Lower leg skin (tissue), 4 donors: ENCODE data around the gene ISG20L2. TPM values are rescaled to one million over a fixed set of nuclear protein-coding genes. Genes with fewer than 3 reads are reported as not detected.
"Not testable (repeated sequence)": the region's sequence is repeated elsewhere in the genome, so short reads cannot be mapped to it uniquely, and the experiment has no call there.

ENCODE experiments used
- DNase-seq, 2 donors: peaks; one replicate each; pipeline ENCODE4 v3.0.0-alpha.2; 2019; ENCODE audit warnings: low spot score in 2 of 2
- H3K4me3 ChIP-seq: fragments of 200-600 bp; sonication (generic); 2 replicates; pipeline ENCODE4 v1.5.1; 2017; ENCODE audit warnings: mild to moderate bottlenecking, low read depth; ENCODE audit not compliant: poor library complexity, severe bottlenecking
- POLR2A ChIP-seq, 2 donors: fragments of 450-650 bp; IDR thresholded peaks; one replicate each; pipeline ENCODE4 v1.6.1; 2016 to 2017; ENCODE audit warnings: antibody characterized with exemption in 2 of 2, mild to moderate bottlenecking in 1 of 2, moderate library complexity in 1 of 2
- WGBS, 2 donors: methylation state at CpG; one replicate each; pipeline ENCODE4 v1.1.5; 2018; 5-methylcytosine and 5-hydroxymethylcytosine counted together
- intact Hi-C: fragments of 100-400 bp; cut with DNase I; formaldehyde crosslinking; loops from one replicate; pipeline ENCODE4 v1.15.0; 2023; ENCODE audit warnings: low total_unique reads
- total RNA-seq, 4 donors: library from RNA; depleted of rRNA; stranded (reverse); fragments of >200 nt; gene quantifications; one replicate each; pipeline ENCODE4 v1.1.0, GENCODE V29; 2016
- TF ChIP-seq, protein P1 (sequence below), 3 donors: fragments of 450-650 bp; IDR thresholded peaks; one replicate each; pipeline ENCODE4 v1.5.1; 2016; ENCODE audit warnings: antibody characterized with exemption in 3 of 3, mild to moderate bottlenecking in 3 of 3, moderate library complexity in 2 of 3

The ISG20L2 gene
- total RNA-seq, 4 donors from 2014 or later = 13.4 to 21.4 (median 16.7) TPM

DNA sequence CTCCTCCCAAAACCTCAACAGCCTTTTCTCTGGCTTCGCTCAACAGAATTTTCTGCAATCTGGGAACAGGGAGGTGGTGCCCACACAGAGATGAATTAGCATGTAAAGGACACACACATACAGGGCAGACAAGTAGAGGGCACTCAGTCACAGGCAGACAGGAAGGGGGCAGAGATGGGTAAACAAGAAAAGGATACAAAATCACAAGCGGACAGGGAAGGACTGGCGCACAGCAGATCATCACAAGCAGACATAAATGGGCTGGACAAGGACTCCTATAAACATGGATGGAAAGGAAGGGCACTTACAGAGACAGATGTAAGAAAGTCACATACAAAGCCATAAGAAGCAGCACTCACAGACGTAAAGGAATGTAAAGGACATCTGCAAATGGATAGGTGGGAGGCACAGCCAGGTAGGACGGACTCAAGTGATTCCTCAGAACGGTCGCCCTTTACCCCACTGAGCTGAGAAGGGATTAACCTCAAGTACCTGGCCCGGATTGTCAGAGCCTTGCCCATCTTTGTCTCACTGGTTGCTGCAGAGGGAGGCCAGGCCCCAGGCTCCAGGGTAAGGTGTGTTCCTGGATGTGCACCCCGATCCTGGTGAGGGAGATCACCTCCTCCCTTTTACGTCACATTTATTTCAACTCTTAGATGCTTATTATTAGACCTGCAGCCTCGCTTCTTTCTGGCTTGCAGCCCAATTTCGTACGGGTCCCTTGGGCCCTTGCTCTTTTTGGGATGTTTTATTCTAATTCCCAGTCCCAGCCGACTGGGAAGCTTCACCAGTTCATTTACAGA lies 37.9 kb upstream of the ISG20L2 start:
- TF ChIP-seq, protein P1, sequence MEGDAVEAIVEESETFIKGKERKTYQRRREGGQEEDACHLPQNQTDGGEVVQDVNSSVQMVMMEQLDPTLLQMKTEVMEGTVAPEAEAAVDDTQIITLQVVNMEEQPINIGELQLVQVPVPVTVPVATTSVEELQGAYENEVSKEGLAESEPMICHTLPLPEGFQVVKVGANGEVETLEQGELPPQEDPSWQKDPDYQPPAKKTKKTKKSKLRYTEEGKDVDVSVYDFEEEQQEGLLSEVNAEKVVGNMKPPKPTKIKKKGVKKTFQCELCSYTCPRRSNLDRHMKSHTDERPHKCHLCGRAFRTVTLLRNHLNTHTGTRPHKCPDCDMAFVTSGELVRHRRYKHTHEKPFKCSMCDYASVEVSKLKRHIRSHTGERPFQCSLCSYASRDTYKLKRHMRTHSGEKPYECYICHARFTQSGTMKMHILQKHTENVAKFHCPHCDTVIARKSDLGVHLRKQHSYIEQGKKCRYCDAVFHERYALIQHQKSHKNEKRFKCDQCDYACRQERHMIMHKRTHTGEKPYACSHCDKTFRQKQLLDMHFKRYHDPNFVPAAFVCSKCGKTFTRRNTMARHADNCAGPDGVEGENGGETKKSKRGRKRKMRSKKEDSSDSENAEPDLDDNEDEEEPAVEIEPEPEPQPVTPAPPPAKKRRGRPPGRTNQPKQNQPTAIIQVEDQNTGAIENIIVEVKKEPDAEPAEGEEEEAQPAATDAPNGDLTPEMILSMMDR (IDR thresholded peaks at IDR 0.05) = no peak
- no peak for TF ChIP-seq POLR2A (IDR thresholded peaks at IDR 0.05)
- intact Hi-C loops = no loop called here
- peak overlapping the region; percentile 34 for H3K4me3 ChIP-seq
- peak in 1 of 2 donors; percentile 93 for DNase-seq
- WGBS, 2 donors = 7 to 12% methylated on average over 14 of the region's 14 CpGs

DNA sequence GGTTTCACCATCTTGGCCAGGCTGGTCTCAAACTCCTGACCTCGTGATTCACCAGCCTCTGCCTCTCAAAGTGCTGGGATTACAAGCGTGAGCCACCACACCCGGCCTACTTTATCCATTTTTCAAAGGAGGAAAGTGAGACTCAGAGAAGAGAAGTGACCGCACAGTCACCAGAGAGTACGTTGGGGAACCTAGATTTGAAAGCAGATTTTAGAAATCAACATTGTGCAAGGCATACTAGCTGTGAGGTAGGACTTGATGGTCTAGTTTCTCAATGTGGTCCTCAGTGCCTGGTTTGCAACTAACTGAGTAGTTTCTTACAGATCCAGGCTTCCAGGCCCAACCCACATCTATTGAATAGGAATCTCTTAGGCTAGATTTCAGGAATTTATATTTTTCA lies 37.1 kb upstream of the ISG20L2 start:
- intact Hi-C loops = no loop called here
- TF ChIP-seq POLR2A (IDR thresholded peaks at IDR 0.05) = no peak
- TF ChIP-seq, protein P1 (IDR thresholded peaks at IDR 0.05) = no peak
- DNase-seq = no peak
- WGBS, 2 donors = 83 to 90% methylated on average over 5 of the region's 5 CpGs
- no peak overlapping the region for H3K4me3 ChIP-seq

DNA sequence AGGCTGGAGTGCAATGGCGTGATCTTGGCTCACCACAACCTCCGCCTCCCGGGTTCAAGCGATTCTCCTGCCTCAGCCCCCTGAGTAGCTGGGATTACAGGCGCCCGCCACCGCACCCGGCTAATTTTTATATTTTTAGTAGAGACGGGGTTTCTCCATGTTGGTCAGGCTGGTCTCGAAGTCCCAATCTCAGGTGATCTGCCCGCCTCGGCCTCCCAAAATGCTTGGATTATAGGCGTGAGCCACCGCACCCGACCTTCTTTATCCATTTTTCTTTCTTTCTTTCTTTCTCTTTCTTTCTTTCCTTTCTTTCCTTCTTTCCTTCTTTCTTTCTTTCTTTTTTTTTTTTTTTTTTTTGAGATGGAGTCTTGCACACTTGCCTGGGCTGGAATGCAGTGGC lies 36.6 kb upstream of the ISG20L2 start:
- 96 to 98% methylated on average over 15 of the region's 15 CpGs for WGBS, 2 donors
- peak in 1 of 2 donors; percentile 61 for DNase-seq
- intact Hi-C loops, H3K4me3 ChIP-seq: not testable (repeated sequence)

DNA sequence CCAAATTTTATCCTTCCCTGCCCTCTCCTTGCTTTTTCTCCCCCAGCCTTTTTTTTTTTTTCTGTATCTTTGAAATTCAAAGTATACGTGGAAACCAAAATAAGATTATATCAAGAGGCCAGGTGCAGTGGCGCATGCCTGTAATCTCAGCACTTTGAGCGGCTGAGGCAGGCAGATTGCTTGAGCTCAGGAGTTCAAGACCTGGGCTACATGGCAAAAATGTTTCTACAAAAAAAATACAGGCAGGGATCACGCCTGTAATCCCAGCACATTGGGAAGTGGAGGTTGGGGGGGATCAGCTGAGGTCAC lies 32.2 kb upstream of the ISG20L2 start:
- 70 to 78% methylated on average over 4 of the region's 4 CpGs for WGBS, 2 donors
- TF ChIP-seq, protein P1 (IDR thresholded peaks at IDR 0.05) = no peak
- no peak for TF ChIP-seq POLR2A (IDR thresholded peaks at IDR 0.05)
- intact Hi-C loops = no loop called here
- no peak overlapping the region for H3K4me3 ChIP-seq
- DNase-seq = no peak

DNA sequence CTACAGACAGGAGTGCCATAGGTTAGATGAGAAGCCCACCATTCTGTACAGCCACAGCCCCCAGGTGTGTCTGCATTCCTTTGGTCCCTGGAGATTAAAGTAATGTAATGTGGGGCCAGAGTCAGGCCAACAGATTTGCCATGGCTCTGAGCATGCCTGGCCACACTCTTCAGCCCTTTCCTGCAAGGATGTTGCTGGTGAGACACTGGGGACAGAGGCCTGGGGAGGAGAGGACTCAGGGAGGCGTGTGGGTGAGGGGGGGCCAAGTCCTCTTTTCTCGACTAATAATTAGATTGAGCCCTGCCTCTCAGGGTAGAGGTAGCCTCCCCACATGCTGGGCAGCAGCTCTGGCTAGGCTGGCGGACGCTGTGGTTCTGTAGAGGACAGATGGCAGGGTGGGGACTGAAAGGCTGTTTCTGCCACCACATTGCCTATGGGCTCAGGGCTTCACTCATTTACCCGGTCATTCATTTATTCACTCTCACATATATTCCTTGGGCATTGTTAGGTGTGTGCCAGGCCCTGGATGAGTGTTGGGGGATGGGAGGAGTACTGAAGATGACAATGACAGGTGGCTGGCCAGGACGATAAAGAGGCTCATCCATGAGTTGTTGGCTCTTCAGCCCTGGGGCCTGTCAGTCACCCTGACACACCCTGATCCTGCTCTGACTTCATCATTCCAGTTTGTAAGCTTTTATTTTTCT lies 31.7 kb upstream of the ISG20L2 start:
- WGBS, 2 donors = 54 to 60% methylated on average over 6 of the region's 6 CpGs
- DNase-seq = peak in 1 of 2 donors; percentile 70
- intact Hi-C loops = no loop called here
- TF ChIP-seq, protein P1 (IDR thresholded peaks at IDR 0.05) = no peak
- no peak for TF ChIP-seq POLR2A (IDR thresholded peaks at IDR 0.05)
- H3K4me3 ChIP-seq = no peak overlapping the region

DNA sequence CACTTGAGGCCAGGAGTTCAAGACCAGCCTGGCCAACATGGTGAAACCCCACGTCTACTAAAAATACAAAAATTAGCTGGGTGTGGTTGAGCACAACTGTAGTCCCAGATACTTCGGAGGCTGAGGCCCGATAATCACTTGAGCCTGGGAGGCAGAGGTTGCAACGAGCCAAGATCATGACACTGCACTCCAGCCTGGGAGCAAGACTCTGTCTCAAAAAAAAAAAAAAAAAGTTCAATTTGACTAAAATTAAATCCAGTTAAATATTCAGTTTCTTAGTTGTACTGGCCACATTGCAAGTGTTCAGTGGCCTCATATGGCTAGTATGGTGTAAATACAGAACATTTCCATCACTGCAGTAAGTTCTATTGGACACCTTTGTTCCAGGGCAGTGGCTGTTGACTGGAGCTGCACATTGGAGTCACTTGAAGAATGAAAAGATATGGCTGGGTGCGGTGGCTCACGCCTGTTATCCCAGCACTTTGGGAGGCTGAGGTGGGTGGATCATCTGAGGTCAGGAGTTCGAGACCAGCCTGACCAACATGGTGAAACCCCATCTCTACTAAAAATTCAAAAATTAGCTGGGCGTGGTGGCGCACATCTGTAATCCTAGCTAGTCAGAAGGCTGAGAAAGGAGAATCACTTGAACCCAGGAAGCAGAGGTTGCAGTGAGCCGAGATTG lies 29.1 kb upstream of the ISG20L2 start:
- H3K4me3 ChIP-seq, intact Hi-C loops: not testable (repeated sequence)
- DNase-seq = peak in 1 of 2 donors; percentile 49
- 85 to 92% methylated on average over 10 of the region's 10 CpGs for WGBS, 2 donors
